Keratinocyte (primary cell): ENCODE data around the gene TSPAN2. TPM values are rescaled to one million over a fixed set of nuclear protein-coding genes. Genes with fewer than 3 reads are reported as not detected.

Experiments used
- DNase-seq: peaks from one replicate; pipeline ENCODE4 v3.0.0-alpha.2; 2011; ENCODE audit warnings: low read depth, missing footprints, low spot score
- FAIRE-seq: peaks from 2 replicates; lab custom pipeline; 2011; peaks lifted over from hg19 to GRCh38; lab: Jason Lieb, UNC
- H2AFZ ChIP-seq: 2 replicates; pipeline ENCODE4 v1.6.0; 2012; ENCODE audit warnings: low read length, control low read depth, inconsistent platforms; ENCODE audit not compliant: control insufficient read depth
- H3K27ac ChIP-seq: 2 replicates; pipeline ENCODE4 v1.5.1; 2011; ENCODE audit warnings: low read length; ENCODE audit not compliant: control insufficient read depth, insufficient read depth
- H3K27me3 ChIP-seq: 3 replicates; pipeline ENCODE4 v1.6.0; 2011; ENCODE audit warnings: low read length; ENCODE audit not compliant: control insufficient read depth, insufficient read depth; ENCODE audit errors: extremely low read depth
- H3K36me3 ChIP-seq, 2 experiments: 2 replicates in 1 of 2; 3 replicates in 1 of 2; pipeline ENCODE4 v1.5.1; 2011; ENCODE audit warnings: low read length in 2 of 2, mild to moderate bottlenecking in 1 of 2; ENCODE audit not compliant: control insufficient read depth in 2 of 2, insufficient read depth in 2 of 2; ENCODE audit errors: extremely low read depth in 1 of 2
- H3K4me1 ChIP-seq: 3 replicates; pipeline ENCODE4 v1.5.1; 2011; ENCODE audit warnings: low read length; ENCODE audit not compliant: control insufficient read depth, insufficient read depth; ENCODE audit errors: extremely low read depth
- H3K4me2 ChIP-seq: 3 replicates; pipeline ENCODE4 v1.6.0; 2011; ENCODE audit warnings: low read depth, low read length; ENCODE audit not compliant: control insufficient read depth, insufficient read depth; ENCODE audit errors: extremely low read depth
- H3K4me3 ChIP-seq, 3 experiments: fragments of 200-600 bp in 1 of 3; sonication (generic) in 1 of 3; 2 replicates in 2 of 3; 3 replicates in 1 of 3; pipeline ENCODE4 v1.5.1; 2011 to 2016; ENCODE audit warnings: low read length in 3 of 3, mild to moderate bottlenecking in 3 of 3, control low read depth in 2 of 3, inconsistent platforms in 1 of 3, low read depth in 1 of 3, mixed read lengths in 1 of 3, mixed run types in 1 of 3, moderate library complexity in 1 of 3; ENCODE audit not compliant: control insufficient read depth in 2 of 3, insufficient read depth in 2 of 3; ENCODE audit errors: extremely low read depth in 1 of 3
- H3K79me2 ChIP-seq: 2 replicates; pipeline ENCODE4 v1.6.0; 2012; ENCODE audit warnings: low read length; ENCODE audit not compliant: control insufficient read depth, insufficient read depth
- H3K9ac ChIP-seq: 3 replicates; pipeline ENCODE4 v1.6.0; 2011; ENCODE audit warnings: low read length; ENCODE audit not compliant: control insufficient read depth, insufficient read depth; ENCODE audit errors: extremely low read depth
- H3K9me1 ChIP-seq: 3 replicates; pipeline ENCODE4 v1.6.0; 2011; ENCODE audit warnings: low read length; ENCODE audit not compliant: control insufficient read depth, insufficient read depth; ENCODE audit errors: extremely low read depth
- H3K9me3 ChIP-seq: 2 replicates; pipeline ENCODE4 v1.5.1; 2012; ENCODE audit warnings: low read depth, low read length; ENCODE audit not compliant: control insufficient read depth
- H4K20me1 ChIP-seq: 3 replicates; pipeline ENCODE4 v1.6.0; 2011; ENCODE audit warnings: low read length; ENCODE audit not compliant: control insufficient read depth, insufficient read depth; ENCODE audit errors: extremely low read depth
- CTCF ChIP-seq, 3 experiments: IDR thresholded peaks in 1 of 3; conservative IDR thresholded peaks in 1 of 3; optimal IDR thresholded peaks in 1 of 3; 2 replicates in 2 of 3; 3 replicates in 1 of 3; pipeline versions ENCODE3 to v1.5.1; 2011; ENCODE audit warnings: low read length in 3 of 3, mild to moderate bottlenecking in 3 of 3, moderate library complexity in 2 of 3, control low read depth in 1 of 3, inconsistent platforms in 1 of 3; ENCODE audit not compliant: insufficient read depth in 2 of 3; ENCODE audit errors: extremely low read depth in 1 of 3
- EZH2 ChIP-seq: IDR thresholded peaks from one replicate; pipeline ENCODE4 v1.6.1; 2012; ENCODE audit warnings: inconsistent platforms, mild to moderate bottlenecking, low read length, moderate library complexity
- dilution Hi-C: fragments of 300-500 bp; cut with MboI; formaldehyde crosslinking; loops from one replicate; pipeline ENCODE4 v1.7.0; 2020; ENCODE audit warnings: low sequenced_read_pairs; ENCODE audit not compliant: extremely low pct_ligation_motif_present
- polyA plus RNA-seq, 5 experiments: library from polyadenylated mRNA; depleted of rRNA in 3 of 5; stranded (reverse) in 3 of 5; stranded (forward) in 1 of 5; unstranded in 1 of 5; fragments of >200 nt; gene quantifications; 1 replicate in 1 of 5; 2 replicates in 3 of 5; 3 replicates in 1 of 5; pipeline versions ENCODE4 v1.2.1 to v1.2.3, GENCODE V29; 2011 to 2012; ENCODE audit warnings: missing spikeins in 2 of 5, low read depth in 1 of 5, low replicate concordance in 1 of 5

TSPAN2 gene
- polyA plus RNA-seq, 1 donor (not counting 4 experiments of a cell fraction or from before 2014, with no cell fraction given) = 0.37 TPM

GRCh38 chr1:115136706-115137105, 47.4 kb upstream of the TSPAN2 start:
- no peak for TF ChIP-seq EZH2
- TF ChIP-seq CTCF (optimal IDR thresholded peaks at IDR 0.05 in 1 of 3, IDR thresholded peaks at IDR 0.05 in 1 of 3, conservative IDR thresholded peaks at IDR 0.05 in 1 of 3; ENCODE audit: extremely low read depth in 1 of 3, insufficient read depth in 2 of 3, low read length in 3 of 3) = no peak
- no peaks in the 10 kb centered on the region for H3K79me2 ChIP-seq
- H3K4me2 ChIP-seq = no peak overlapping the region
- no peak overlapping the region for H2AFZ ChIP-seq
- H3K4me1 ChIP-seq = peaks cover 46% of the 10 kb centered on the region
- FAIRE-seq (peak; percentile 67), DNase-seq (no peak)
- no peak overlapping the region for H3K27ac ChIP-seq
- dilution Hi-C loops = loop anchor here (10.0 to 25.0 kb wide), 2 partner anchors 326 to 458 kb away; no protein-coding TSS in a partner anchor
- H3K9ac ChIP-seq = no peak overlapping the region
- H3K27me3 ChIP-seq = no peaks in the 10 kb centered on the region
- H3K4me3 ChIP-seq = no peak overlapping the region
- no peaks in the 10 kb centered on the region for H3K36me3 ChIP-seq
- no peaks in the 10 kb centered on the region for H4K20me1 ChIP-seq
- H3K9me1 ChIP-seq = no peaks in the 10 kb centered on the region
- no peaks in the 10 kb centered on the region for H3K9me3 ChIP-seq

- DNase-seq (no peak), FAIRE-seq (peak; percentile 63)
- Histone ChIP-seq H3K9me1 (no peaks in the 10 kb centered on the region), H3K4me3 (no peak overlapping the region), H3K79me2 (no peaks in the 10 kb centered on the region), H3K27ac (peak overlapping the region; percentile 8), H3K36me3 (no peaks in the 10 kb centered on the region), H3K27me3 (no peaks in the 10 kb centered on the region), H2AFZ (no peak overlapping the region), H3K9ac (no peak overlapping the region), H3K4me2 (no peak overlapping the region), H3K4me1 (peaks cover 46% of the 10 kb centered on the region), H4K20me1 (no peaks in the 10 kb centered on the region), H3K9me3 (no peaks in the 10 kb centered on the region)
- no peak for TF ChIP-seq EZH2
- no peak for TF ChIP-seq CTCF (optimal IDR thresholded peaks at IDR 0.05 in 1 of 3, IDR thresholded peaks at IDR 0.05 in 1 of 3, conservative IDR thresholded peaks at IDR 0.05 in 1 of 3; ENCODE audit: extremely low read depth in 1 of 3, insufficient read depth in 2 of 3, low read length in 3 of 3)
- dilution Hi-C loops = loop anchor here (10.0 to 25.0 kb wide), 2 partner anchors 326 to 459 kb away; no protein-coding TSS in a partner anchor
Measured at GRCh38 chr1:115136106-115136505, 46.8 kb upstream of the TSPAN2 start.
